GM19239 (cell line): ENCODE data around the gene HERC2.
"Not testable (repeated sequence)": the region's sequence is repeated elsewhere in the genome, so short reads cannot be mapped to it uniquely, and the experiment has no call there.

ENCODE experiments used
- DNase-seq: peaks from one replicate; pipeline ENCODE4 v3.0.0; 2011; ENCODE audit warnings: low spot score; ENCODE audit not compliant: insufficient read length
- FAIRE-seq: peaks from 2 replicates; lab custom pipeline; 2011; peaks lifted over from hg19 to GRCh38; lab: Jason Lieb, UNC

The HERC2 gene

GRCh38 chr15:28190391-28191174, 131.4 kb downstream of the HERC2 start:
- FAIRE-seq (no peak), DNase-seq (no peak)

DNA sequence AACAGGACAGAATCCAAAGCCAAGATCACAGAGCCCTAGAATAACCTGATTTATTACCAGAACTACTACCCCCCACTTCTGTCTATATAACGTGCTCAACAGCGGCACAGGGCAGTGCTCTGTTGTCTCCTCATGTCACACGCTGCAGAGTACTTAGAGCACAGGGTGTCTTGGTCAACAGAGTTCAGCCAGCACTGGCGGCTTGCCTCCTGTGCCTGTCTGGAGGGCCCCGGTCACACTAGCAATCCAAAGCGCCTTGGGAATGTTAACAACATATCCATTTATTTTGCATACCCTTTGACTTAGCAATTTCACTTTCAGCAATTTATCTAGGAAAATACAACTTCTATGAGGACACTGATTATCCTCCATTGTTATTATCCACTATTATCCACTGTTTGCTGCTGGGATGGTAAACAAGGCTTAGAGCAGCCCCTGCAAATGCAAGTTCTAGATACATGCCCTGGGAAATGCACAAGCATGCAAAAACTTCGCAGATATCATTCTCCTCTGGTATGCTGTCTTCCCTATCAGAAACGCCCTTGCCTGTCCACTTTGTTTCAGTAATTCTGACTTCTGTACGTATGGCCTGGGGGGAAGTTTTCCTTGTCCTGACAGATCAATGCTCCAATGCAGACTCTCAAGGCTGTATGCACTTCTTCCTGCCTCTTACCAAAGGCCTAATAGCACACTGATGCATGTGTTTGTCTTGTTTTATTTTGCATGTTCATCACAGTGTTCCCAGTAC, 136.7 kb downstream of the HERC2 start:
- FAIRE-seq (no peak), DNase-seq (no peak)

- DNase-seq = no peak
- FAIRE-seq = no peak
Measured at GRCh38 chr15:28184166-28184565, 137.8 kb downstream of the HERC2 start.

DNA sequence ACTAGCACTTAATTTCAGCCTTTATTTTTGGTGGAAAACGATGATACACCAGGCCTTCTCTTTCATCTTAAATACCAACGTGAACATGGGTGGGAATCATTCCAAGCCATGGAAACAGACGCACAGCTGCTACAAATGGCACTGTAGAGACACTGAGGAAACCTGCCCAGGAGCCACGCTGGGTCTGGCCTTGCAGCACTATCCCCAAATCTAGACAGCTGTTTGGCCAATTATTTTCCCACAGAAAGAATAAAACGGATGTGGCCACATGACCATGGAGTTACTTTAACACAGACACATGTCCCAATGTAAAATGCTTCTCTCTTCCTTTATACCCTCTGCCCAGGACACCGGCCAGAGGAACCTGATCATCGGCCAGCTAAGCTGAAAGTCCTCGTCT, 139.2 kb downstream of the HERC2 start:
- DNase-seq (no peak), FAIRE-seq (no peak)

DNA sequence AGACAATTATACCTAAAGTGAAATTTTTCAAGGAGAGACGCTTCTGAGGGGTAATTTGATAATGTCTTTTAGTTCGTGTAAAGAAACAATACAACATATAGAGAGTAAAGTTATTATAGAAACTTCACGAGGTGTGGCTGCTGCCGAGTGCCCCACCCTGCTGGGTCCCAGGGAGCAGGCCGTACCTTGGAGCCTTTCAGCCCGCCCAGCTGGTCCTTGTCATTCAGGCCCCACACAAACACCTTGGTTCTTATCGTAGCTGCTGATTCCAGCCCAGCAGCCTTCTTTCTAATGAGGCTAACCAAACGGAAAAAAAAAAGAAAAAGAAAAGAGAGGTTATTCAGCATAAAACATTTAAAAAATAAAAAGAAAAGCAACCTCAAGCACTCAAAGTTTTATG, 139.8 kb downstream of the HERC2 start:
- no peak for DNase-seq
- FAIRE-seq = no peak

DNA sequence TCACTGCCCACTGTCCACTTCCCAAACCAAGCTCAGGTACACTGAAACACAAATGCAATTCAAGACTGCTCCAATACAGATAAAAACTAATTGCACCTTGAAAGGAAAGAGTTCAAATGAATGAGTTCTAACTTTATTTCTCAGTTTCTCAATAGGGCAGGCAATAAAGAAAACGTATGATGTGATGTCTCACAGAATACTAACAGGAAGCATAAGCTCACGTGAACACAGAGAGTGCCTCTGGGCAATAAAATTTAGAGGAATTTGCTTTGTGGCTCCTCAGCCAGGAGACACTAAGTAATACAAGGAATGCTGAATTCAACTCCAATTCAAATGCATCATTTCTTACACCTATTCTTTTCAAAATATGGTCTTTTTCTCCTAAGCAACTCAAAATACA, 140.6 kb downstream of the HERC2 start:
- DNase-seq (no peak), FAIRE-seq (no peak)

DNA sequence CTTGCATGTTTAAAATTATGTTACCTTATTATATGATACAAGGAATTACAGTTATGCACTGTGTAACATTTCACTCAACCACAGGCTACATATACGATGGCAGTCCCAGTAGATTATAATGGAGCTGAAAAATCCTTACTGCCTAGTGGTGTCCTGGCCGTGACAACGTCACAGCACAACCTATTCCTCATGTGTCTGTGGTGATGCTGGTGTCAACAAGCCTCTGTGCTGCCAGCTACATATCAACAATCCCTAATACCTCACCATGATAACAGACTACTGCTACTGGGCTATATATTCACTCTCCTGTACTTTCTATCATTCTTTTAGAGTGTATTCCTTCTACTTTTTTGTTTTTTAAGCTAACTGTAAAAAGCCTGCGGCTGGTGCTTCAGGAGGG, 142.7 kb downstream of the HERC2 start:
- DNase-seq = no peak
- FAIRE-seq = no peak

DNA sequence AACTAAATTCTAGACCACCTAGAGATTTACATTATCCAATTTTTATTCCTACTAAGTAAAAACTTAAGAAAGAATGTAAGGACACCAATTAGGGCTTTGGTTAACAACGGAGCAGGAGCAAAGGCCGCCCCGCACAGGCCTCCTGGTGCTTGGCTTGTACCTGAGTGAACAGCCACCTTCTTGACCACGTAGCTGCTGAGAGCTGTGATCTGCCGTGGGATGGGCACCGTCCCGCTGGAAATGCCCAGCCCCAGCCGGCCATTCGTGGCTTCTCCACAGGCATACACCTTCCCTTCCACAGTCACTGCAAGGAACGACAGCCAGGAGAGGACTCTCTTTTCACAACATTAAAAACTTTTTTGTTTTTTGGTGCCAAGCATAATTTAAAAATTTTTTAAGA, 143.3 kb downstream of the HERC2 start:
- FAIRE-seq (no peak), DNase-seq (no peak)

DNA sequence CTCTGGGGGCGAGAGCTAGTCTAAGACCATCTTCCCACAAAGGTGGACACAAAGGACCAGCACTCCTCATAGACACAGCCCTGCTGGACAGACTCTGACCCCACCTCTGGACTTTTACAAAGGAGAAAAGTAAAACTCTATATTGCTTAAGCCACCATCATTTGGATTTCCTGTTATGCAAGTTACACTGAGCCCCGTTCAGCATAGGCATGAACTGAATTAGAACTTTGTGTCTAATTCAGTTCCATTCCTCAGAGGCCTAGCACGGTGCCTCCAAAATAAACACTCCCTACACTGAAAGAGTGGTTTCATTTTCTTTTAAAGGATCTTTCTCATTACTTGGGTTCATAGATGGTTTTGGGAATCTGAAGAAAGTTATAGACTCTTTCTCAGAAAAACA, 143.7 kb downstream of the HERC2 start:
- FAIRE-seq (no peak), DNase-seq (no peak)

DNA sequence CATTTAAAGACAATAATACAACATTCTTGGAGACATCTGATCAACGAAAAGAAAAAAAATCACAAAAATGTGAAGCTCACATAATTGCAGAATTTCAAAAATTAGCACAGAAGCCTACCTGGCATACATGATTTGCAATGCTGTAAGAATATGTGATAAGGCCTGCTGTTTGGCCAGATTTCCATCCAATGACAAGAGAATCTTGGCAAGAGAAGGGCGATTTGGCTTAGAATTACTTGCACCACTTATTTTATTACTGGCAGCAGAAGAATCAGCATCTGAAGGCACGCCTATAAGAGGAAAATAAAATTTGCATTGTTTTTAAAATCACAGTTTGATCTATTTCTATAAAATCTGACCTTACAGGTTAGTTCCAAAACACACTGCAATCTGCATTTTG, 152.6 kb downstream of the HERC2 start:
- no peak for DNase-seq
- FAIRE-seq = no peak

- not testable (repeated sequence) for DNase-seq
- peak; percentile 45 for FAIRE-seq
Measured at GRCh38 chr15:28168405-28169121, 153.4 kb downstream of the HERC2 start.

DNA sequence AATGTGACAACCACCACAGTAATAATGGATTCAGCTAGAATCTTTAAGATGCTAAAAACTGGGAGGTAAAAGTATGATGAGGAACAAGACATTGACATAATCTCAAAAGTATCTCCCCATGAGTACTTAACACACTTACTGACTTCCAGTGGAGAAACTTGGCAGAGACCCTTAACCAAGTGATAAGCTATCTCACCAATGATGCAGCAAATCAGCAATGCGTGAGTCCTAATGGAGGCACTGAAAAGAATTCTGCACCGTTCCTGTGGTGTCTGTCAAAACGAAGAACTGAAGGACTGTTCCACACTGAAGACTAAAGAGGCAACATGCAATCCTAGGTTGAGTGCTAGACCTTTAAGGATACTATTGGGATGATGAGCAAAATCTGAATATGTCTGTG, 154.9 kb downstream of the HERC2 start:
- no peak for DNase-seq

DNA sequence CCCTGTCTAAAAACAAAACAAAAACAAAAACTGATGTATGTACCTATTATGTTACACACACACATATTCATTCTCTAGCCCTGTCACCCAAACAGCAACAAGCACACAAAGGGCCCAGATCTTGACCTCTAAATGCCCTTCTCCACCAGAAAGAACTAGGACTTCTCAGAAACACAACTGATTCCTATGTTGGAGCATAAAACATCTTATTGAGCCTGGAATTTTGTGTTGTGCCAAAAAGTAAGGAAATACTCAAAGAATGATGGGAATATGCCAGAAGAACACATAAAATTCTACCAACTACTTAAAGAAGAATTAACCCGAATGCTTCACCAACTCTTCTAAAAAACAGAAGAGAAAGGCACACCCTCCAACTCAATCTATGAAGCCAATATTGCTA, 156.2 kb downstream of the HERC2 start:
- FAIRE-seq = no peak
- DNase-seq = no peak

More for the DNA sequence above, 154.9 kb downstream of the HERC2 start:
- FAIRE-seq = no peak

GRCh38 chr15:28164876-28165275, 157.1 kb downstream of the HERC2 start:
- FAIRE-seq (no peak), DNase-seq (no peak)

- DNase-seq (no peak), FAIRE-seq (no peak)
Measured at GRCh38 chr15:28154283-28154682, 167.7 kb downstream of the HERC2 start.

GRCh38 chr15:28153492-28154119, 168.4 kb downstream of the HERC2 start:
- no peak for FAIRE-seq
- DNase-seq = no peak

GRCh38 chr15:28152538-28152923, 169.4 kb downstream of the HERC2 start:
- DNase-seq, FAIRE-seq: not testable (repeated sequence)

GRCh38 chr15:28151864-28152537, 170.0 kb downstream of the HERC2 start:
- not testable (repeated sequence) for FAIRE-seq, DNase-seq

GRCh38 chr15:28147801-28148200, 174.2 kb downstream of the HERC2 start:
- DNase-seq (no peak), FAIRE-seq (no peak)

GRCh38 chr15:28145419-28145818, 176.6 kb downstream of the HERC2 start:
- FAIRE-seq = not testable (repeated sequence)

More at GRCh38 chr15:28145419-28145818, 176.6 kb downstream of the HERC2 start:
- not testable (repeated sequence) for DNase-seq
